Kidney epithelial cell (primary cell): Measurements from ENCODE around the gene CCDC201. TPM values are rescaled to one million over a fixed set of nuclear protein-coding genes. Genes with fewer than 3 reads are reported as not detected.

Experiments
- DNase-seq: peaks from one replicate; pipeline ENCODE4 v3.0.0-alpha.2; 2010; ENCODE audit warnings: low read depth
- H3K27me3 ChIP-seq: 2 replicates; pipeline ENCODE4 v1.6.0; 2011; ENCODE audit warnings: low read length; ENCODE audit not compliant: control insufficient read depth, insufficient read depth
- H3K36me3 ChIP-seq: 2 replicates; pipeline ENCODE4 v1.5.1; 2011; ENCODE audit warnings: low read length; ENCODE audit not compliant: control insufficient read depth, insufficient read depth
- H3K4me3 ChIP-seq: 2 replicates; pipeline ENCODE4 v1.5.1; 2011; ENCODE audit warnings: low read depth, mild to moderate bottlenecking, control low read depth, low read length
- CTCF ChIP-seq: IDR thresholded peaks from 2 replicates; pipeline ENCODE4 v1.5.1; 2011; ENCODE audit warnings: mild to moderate bottlenecking, moderate library complexity, low read length, control low read depth, inconsistent platforms; ENCODE audit not compliant: insufficient read depth, poor library complexity, severe bottlenecking
- total RNA-seq: library from RNA; depleted of rRNA; stranded (reverse); fragments of >200 nt; gene quantifications from 2 replicates; pipeline ENCODE4 v1.2.3, GENCODE V29; 2015

CCDC201 gene
- total RNA-seq, 1 donor from 2014 or later: not detected

- no peak for DNase-seq
- no peaks in the 10 kb centered on the region for H3K36me3 ChIP-seq
- no peaks in the 10 kb centered on the region for H3K27me3 ChIP-seq
- H3K4me3 ChIP-seq: peak overlapping the region; percentile 30
- no peak for TF ChIP-seq CTCF
Measured at GRCh38 chr7:45888993-45889366, 16.1 kb upstream of the CCDC201 start.

GRCh38 chr7:45888185-45888992, 15.5 kb upstream of the CCDC201 start, which contains the start of gene IGFBP1:
IGFBP1 (plus strand) TSS chr7:45888488; CDS start chr7:45888653, 165 bp downstream.
- DNase-seq: no peak
- no peak for TF ChIP-seq CTCF
- Histone ChIP-seq H3K27me3 (no peaks in the 10 kb centered on the region), H3K4me3 (peak within 1 kb of the TSS; percentile 30), H3K36me3 (no peaks in the 10 kb centered on the region)

GRCh38 chr7:45886931-45887667, 14.2 kb upstream of the CCDC201 start:
- DNase-seq: no peak
- no peak for TF ChIP-seq CTCF
- no peaks in the 10 kb centered on the region for H3K36me3 ChIP-seq

GRCh38 chr7:45885264-45885882, 12.5 kb upstream of the CCDC201 start:
- DNase-seq: peak; percentile 49
- no peaks in the 10 kb centered on the region for H3K36me3 ChIP-seq
- TF ChIP-seq CTCF: no peak

More at GRCh38 chr7:45886931-45887667, 14.2 kb upstream of the CCDC201 start:
- Histone ChIP-seq H3K4me3 (no peak overlapping the region), H3K27me3 (no peaks in the 10 kb centered on the region)

GRCh38 chr7:45884136-45884535, 11.3 kb upstream of the CCDC201 start:
- H3K27me3 ChIP-seq: no peaks in the 10 kb centered on the region

More at GRCh38 chr7:45885264-45885882, 12.5 kb upstream of the CCDC201 start:
- Histone ChIP-seq H3K27me3 (no peaks in the 10 kb centered on the region), H3K4me3 (no peak overlapping the region)

More at GRCh38 chr7:45884136-45884535, 11.3 kb upstream of the CCDC201 start:
- TF ChIP-seq CTCF: no peak
- Histone ChIP-seq H3K36me3 (no peaks in the 10 kb centered on the region), H3K4me3 (no peak overlapping the region)
- DNase-seq: no peak
